Neural crest cell (in vitro differentiated cells): ENCODE measurements around the gene NELFB. TPM values are rescaled to one million over a fixed set of nuclear protein-coding genes. Genes with fewer than 3 reads are reported as not detected.

ENCODE experiments used
- DNase-seq: peaks from one replicate; pipeline ENCODE4 v3.0.0; 2021; ENCODE audit warnings: low read depth, mixed read lengths, low spot score
- H3K27ac Mint-ChIP-seq: one replicate; pipeline ENCODE4 v1.8.0; 2021; ENCODE audit warnings: mild to moderate bottlenecking, mixed read lengths; ENCODE audit not compliant: unreplicated experiment
- H3K27me3 Mint-ChIP-seq: 2 replicates; pipeline ENCODE4 v1.8.0; 2021; ENCODE audit warnings: low read depth, mild to moderate bottlenecking, mixed read lengths
- H3K36me3 Mint-ChIP-seq: 2 replicates; pipeline ENCODE4 v1.8.0; 2021; ENCODE audit warnings: low read depth, mild to moderate bottlenecking, mixed read lengths
- H3K4me1 Mint-ChIP-seq: 2 replicates; pipeline ENCODE4 v1.8.0; 2021; ENCODE audit warnings: mixed read lengths
- H3K4me3 Mint-ChIP-seq: one replicate; pipeline ENCODE4 v1.8.0; 2021; ENCODE audit warnings: mild to moderate bottlenecking, mixed read lengths
- H3K9me3 Mint-ChIP-seq: 2 replicates; pipeline ENCODE4 v1.8.0; 2021; ENCODE audit warnings: mixed read lengths
- CTCF ChIP-seq: fragments of 200-600 bp; sonication (generic); conservative IDR thresholded peaks from 2 replicates; pipeline ENCODE4 v1.5.0; 2021; ENCODE audit warnings: antibody characterized with exemption, mild to moderate bottlenecking
- total RNA-seq: library from RNA; stranded (reverse); gene quantifications from 2 replicates; pipeline ENCODE4 v1.2.1, GENCODE V29; 2021

Gene NELFB
- total RNA-seq, 1 donor from 2014 or later, result 79.0 TPM

DNA sequence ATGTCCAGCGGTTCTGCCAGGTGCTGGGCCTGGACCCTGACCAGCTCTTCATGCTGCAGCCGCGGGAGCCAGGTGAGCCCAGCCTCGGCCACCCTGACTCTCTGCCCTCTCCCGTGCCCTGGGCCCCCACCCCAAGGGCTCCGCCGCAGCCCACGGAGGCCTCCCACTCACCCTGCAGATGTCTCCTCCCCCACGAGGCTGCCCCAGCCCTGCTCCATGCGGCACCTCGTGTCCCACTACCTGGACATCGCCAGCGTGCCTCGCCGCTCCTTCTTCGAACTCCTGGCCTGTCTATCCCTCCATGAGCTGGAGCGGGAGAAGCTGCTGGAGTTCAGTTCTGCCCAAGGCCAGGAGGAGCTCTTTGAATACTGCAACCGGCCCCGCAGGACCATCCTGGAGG lies 40.5 kb upstream of the NELFB start:
- no peak overlapping the region for H3K4me3 Mint-ChIP-seq
- no peaks in the 10 kb centered on the region for H3K27me3 Mint-ChIP-seq
- no peak overlapping the region for H3K27ac Mint-ChIP-seq
- TF ChIP-seq CTCF, result no peak
- no peak for DNase-seq
- no peaks in the 10 kb centered on the region for H3K9me3 Mint-ChIP-seq
- no peaks in the 10 kb centered on the region for H3K4me1 Mint-ChIP-seq
- H3K36me3 Mint-ChIP-seq, result peaks cover 2% of the 10 kb centered on the region

GRCh38 chr9:137215196-137215986 lies 39.7 kb upstream of the NELFB start:
- Mint-ChIP-seq H3K27ac (no peak overlapping the region), H3K9me3 (no peaks in the 10 kb centered on the region), H3K4me3 (no peak overlapping the region), H3K36me3 (peaks cover 2% of the 10 kb centered on the region), H3K27me3 (no peaks in the 10 kb centered on the region), H3K4me1 (no peaks in the 10 kb centered on the region)
- no peak for DNase-seq
- TF ChIP-seq CTCF, result no peak

- Mint-ChIP-seq H3K9me3 (no peaks in the 10 kb centered on the region), H3K27ac (no peak overlapping the region), H3K27me3 (no peaks in the 10 kb centered on the region), H3K4me3 (peak overlapping the region; percentile 27), H3K36me3 (peaks cover 2% of the 10 kb centered on the region), H3K4me1 (no peaks in the 10 kb centered on the region)
- no peak for DNase-seq
- no peak for TF ChIP-seq CTCF
Measured at GRCh38 chr9:137216188-137216965, 38.8 kb upstream of the NELFB start.

DNA sequence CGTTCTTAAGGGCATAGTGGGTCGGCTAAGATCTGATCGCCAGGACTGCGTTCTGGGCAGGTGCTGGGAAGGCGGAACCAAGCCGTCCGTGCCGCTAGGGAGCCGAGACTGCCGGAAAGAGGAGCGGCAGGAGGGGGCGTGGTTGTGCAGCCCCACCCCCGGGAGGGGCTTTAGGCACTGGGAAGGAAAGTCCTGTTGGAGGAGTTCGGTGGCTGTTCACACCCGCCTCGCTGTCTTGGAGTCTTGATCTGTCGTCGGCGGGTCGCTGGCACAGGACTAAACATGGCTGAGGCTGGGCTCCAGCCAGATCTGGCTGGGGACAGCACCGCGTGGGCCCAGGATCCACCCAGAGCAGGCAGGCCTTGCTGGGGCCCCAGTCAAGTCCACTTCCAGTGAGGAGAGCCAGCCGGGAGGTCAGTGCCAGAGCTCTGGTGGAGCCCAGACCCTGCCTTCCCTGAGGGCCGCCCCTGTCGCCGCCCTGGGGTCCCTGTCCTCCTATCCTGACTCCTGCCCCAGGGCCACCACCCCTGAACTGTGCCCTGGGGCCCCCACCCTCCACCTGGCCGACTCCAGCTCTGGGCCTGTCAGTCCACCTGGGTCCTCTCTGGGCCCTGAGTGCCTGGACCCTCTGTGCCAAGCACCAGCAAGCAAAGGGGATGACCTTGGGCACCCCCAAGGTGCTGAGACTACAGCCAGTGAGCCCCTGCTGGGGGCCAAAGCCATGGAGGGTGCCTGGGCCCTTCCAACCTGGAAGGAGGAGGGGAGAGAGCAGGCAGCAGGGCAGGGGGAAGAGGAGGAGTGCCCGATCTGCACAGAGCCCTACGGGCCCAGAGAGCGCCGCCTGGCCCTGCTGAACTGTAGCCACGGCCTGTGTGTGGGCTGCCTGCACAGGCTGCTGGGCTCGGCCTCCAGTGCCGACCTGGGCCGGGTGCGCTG lies 37.6 kb upstream of the NELFB start:
- H3K4me1 Mint-ChIP-seq, result no peaks in the 10 kb centered on the region
- peaks cover 2% of the 10 kb centered on the region for H3K36me3 Mint-ChIP-seq
- no peak for TF ChIP-seq CTCF
- no peaks in the 10 kb centered on the region for H3K9me3 Mint-ChIP-seq
- DNase-seq, result no peak
- H3K4me3 Mint-ChIP-seq, result peak overlapping the region; percentile 54
- no peaks in the 10 kb centered on the region for H3K27me3 Mint-ChIP-seq
- H3K27ac Mint-ChIP-seq, result no peak overlapping the region

DNA sequence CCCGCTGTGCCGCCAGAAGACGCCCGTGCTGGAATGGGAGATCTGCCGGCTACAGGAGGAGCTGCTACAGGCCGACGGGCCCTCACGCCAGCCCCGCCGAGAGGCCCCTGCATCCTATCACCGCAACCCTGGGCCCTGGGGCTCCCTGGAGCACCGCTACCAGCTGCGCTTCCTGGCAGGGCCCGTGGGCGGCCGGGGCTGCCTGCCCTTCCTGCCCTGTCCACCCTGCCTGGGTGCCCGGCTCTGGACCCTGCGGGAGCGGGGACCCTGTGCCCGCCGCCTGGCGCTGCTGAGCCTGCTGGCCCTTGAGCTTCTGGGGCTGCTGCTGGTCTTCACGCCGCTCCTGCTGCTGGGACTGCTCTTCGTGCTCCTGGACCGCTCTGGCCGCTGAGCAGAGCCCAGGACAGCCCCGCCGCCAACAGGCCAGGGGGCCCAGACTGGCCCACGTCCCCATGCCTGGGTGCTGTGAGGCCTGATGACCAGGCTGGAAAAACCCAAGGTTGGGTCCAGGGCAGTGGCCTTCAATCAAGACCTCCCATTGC lies 36.8 kb upstream of the NELFB start:
- H3K4me3 Mint-ChIP-seq, result peak overlapping the region; percentile 57
- H3K36me3 Mint-ChIP-seq, result no peaks in the 10 kb centered on the region
- no peak for DNase-seq
- H3K4me1 Mint-ChIP-seq, result no peaks in the 10 kb centered on the region
- no peaks in the 10 kb centered on the region for H3K9me3 Mint-ChIP-seq
- TF ChIP-seq CTCF, result no peak
- no peak overlapping the region for H3K27ac Mint-ChIP-seq
- peaks cover 2% of the 10 kb centered on the region for H3K27me3 Mint-ChIP-seq
